Fibroblast of skin of right biceps (primary cell): ENCODE measurements around the gene KLHL24.
"Not testable (repeated sequence)": the region's sequence is repeated elsewhere in the genome, so short reads cannot be mapped to it uniquely, and the experiment has no call there.

Experiments
- DNase-seq: peaks from one replicate; pipeline ENCODE4 v3.0.0-alpha.2; 2013

The KLHL24 gene

GRCh38 chr3:183636221-183637105, 1.0 kb downstream of the KLHL24 start:
- peak; percentile 95 for DNase-seq

DNA sequence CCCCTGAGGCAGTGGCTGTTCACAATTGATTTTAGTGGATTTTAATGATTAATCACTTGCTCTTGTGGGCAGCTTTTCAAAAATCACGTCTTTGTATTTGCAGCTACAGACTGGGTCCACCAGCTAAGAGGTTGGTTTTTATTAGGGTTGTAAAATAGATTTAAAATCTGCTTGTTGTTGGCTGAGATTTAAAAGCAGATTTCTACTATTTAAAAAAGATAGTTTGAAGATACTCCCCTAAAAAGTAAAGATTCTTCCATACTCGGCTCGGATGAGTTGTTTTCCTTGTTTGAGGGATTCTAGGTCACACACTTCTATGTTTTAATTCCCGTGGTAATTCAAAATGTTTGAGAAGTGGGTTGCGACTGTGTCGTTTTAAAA, 1.7 kb downstream of the KLHL24 start:
- DNase-seq: no peak

DNA sequence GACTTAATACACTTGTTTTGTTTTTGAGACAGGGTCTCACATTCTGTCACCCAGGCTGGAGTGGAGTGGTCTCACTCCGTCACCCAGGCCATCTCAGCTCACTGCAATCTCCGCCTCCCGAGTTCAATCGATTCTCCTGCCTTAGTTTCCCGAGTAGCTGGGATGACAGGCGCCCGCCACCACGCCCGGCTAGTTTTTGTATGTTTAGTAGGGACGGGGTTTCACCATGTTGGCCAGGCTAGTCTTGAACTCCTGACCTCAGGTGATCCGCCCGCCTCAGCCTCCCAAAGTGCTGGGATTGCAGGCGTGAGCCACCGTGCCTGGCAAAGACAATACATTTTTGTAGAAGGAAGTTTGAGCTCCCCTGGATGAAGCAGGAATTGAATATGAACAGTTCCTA, 2.2 kb downstream of the KLHL24 start:
- not testable (repeated sequence) for DNase-seq

- no peak for DNase-seq
Observed at GRCh38 chr3:183638101-183638852, 2.9 kb downstream of the KLHL24 start.

- not testable (repeated sequence) for DNase-seq
Observed at GRCh38 chr3:183640635-183641034, 5.2 kb downstream of the KLHL24 start.

DNA sequence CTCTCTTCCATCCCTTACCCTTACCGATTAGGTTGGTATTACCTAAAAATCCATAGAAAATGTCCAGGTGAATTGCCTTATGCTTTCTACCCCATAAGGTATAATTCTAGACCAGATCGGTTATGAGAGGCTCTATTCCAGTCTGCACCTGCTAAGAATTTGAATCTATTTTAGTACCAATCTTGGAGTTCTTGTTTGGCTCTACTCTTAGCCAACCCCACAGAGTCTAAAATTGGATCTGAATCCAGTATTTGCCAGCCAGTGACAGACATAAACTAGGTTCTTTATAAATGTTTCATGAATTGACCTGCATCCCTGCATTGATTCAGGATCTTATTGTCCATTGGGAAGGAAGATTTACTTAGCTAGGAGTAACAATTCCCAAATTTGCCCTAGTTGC, 6.5 kb downstream of the KLHL24 start:
- no peak for DNase-seq

DNA sequence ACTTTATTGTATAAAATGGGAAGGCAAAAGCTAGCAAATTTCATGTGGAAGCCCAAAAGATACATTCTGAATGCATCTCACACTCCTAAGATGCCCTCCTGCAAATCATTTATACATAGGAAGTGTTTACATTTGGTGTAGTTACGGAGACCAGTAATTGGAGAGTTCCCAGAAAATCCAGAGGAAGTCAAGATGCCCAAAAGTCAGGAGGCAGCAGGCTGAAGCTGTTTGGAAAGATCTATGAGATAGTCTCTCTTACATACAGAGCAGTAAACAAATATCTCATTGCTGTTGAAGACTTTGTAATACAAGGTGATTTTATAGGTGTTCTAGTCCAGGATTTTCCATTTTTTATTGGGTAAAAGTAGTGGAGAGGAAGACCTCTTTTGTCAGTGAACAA, 8.8 kb downstream of the KLHL24 start:
- no peak for DNase-seq

DNA sequence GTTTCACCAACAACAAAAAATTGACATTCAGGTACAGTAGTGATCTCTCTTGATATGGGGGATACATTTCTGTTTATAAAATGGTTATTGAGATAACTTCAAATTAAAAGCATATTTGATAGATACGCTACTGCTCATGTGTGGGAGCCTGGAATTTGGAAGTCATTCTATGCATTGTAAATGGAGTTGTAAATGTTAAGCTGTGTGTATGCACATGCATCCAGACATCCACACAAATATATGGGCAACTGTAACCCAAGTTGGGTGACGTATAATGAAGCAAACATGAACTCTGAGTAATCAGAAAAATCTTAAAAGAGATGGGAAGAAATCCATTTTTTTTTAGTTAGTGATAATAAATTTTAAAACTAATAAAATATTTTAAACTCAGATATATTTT, 9.8 kb downstream of the KLHL24 start:
- DNase-seq: no peak

DNA sequence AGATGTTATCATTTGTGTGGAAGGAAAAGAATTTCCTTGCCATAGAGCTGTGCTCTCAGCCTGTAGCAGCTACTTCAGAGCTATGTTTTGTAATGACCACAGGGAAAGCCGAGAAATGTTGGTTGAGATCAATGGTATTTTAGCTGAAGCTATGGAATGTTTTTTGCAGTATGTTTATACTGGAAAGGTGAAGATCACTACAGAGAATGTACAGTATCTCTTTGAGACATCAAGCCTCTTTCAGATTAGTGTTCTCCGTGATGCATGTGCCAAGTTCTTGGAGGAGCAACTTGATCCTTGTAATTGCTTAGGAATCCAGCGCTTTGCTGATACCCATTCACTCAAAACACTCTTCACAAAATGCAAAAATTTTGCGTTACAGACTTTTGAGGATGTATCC, 15.1 kb downstream of the KLHL24 start:
- DNase-seq: peak; percentile 20

- no peak for DNase-seq
Observed at GRCh38 chr3:183653209-183654064, 18.0 kb downstream of the KLHL24 start.

- no peak for DNase-seq
Observed at GRCh38 chr3:183654727-183655126, 19.3 kb downstream of the KLHL24 start.

GRCh38 chr3:183662099-183662498, 26.7 kb downstream of the KLHL24 start:
- no peak for DNase-seq

GRCh38 chr3:183664913-183665381, 29.5 kb downstream of the KLHL24 start:
- DNase-seq: peak; percentile 95

- no peak for DNase-seq
Observed at GRCh38 chr3:183680061-183680460, 44.6 kb downstream of the KLHL24 start.

DNA sequence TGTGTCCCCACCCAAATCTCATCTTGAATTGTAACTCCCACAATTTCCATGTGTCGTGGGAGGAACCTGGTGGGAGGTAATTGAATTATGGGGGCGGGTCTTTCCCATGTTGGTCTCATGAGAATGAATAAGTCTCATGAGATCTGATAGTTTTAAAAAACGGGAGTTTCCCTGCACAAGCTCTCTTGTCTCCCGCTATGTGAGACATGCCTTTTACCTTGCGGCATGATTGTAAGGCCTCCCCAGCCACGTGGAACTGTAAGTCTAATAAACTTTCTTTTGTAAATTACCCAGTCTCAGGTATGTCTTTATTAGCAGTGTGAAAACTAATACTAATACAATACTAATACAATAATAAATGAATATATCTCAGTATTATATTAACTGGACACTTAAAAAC, 52.3 kb downstream of the KLHL24 start:
- no peak for DNase-seq

DNA sequence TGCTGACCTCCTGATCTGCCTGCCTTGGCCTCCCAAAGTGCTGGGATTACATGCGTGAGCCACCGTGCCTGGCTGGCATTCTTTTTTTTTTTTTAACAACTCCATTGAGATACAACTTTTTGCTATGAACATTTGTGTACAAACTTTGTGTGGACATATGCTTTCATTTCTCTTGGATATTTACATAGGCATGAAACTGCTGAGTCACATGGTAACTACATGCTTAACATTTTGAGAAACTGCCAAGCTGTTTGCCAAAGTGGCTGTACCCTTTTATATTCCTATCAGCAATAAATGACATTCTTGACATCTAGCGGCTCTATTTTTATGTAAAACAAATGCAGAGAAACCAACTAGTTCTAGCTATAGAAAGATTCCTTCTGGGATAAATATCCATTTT, 53.5 kb downstream of the KLHL24 start:
- peak; percentile 18 for DNase-seq

- DNase-seq: not testable (repeated sequence)
Observed at GRCh38 chr3:183689621-183690020, 54.2 kb downstream of the KLHL24 start.

- no peak for DNase-seq
Observed at GRCh38 chr3:183690402-183690995, 55.1 kb downstream of the KLHL24 start.

DNA sequence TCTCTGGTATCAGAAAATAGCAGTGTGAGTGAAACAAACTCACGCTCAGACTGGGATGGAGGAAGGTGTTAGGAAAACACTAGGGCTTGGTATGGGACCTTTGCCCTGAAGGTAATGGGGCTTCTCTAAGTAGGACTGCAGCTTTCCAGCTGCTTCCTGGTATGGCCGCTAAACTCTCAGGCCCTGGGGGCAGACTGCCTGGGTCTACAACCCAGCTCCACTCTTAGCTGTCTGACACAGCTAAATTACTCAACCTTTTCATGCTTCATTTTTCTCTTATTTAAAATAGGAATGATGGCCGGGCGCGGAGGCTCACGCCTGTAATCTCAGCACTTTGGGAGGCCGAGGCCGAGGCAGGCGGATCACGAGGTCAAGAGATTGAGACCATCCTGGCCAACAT, 57.0 kb downstream of the KLHL24 start:
- no peak for DNase-seq

GRCh38 chr3:183695569-183696364, 60.3 kb downstream of the KLHL24 start:
- DNase-seq: no peak

DNA sequence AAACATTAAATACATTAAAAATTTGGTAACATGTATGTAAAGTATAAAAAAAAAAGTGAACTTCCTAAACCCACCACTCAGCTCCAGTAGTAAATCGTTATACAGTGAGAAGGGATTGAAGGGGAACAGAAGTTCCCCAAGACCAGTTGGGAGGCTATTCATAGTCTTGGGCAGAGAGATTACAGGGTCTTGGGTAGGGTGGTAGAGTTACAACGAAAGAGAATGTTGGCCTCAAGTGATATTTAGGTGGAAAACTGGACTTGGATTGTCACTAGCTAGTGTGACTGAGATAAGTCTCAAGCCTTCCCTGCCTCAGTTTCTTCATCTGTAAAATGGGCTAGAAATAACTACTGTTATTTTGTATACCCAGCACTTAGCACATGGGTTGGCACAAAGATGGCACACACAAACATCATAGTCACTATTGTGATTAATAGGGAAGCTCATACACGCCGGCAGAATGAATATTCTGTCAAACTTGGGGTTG, 61.7 kb downstream of the KLHL24 start:
- DNase-seq: no peak
